A549 (cell line): ENCODE results near the gene ELN.

Experiments
- CHD4 ChIP-seq: fragments of 200-600 bp; sonication (generic); IDR thresholded peaks from 2 replicates; pipeline ENCODE4 v1.6.1; 2016; ENCODE audit warnings: antibody characterized with exemption, mild to moderate bottlenecking, borderline replicate concordance
- CTCF ChIP-seq: fragments of >200 bp; sonication (Bioruptor Twin); formaldehyde crosslinking; IDR thresholded peaks from 3 replicates; pipeline ENCODE4 v1.5.1; 2016

GRCh38 chr7:74038194-74038961, 10.4 kb downstream of the ELN start:
- TF ChIP-seq CHD4, result no peak
- no peak for TF ChIP-seq CTCF
